Measurements from ENCODE around the gene CKS1B.

GRCh38 chr1:154974808-154975408 is 427 bp downstream of the CKS1B start:
- no peak for TF ChIP-seq SP1 (IDR thresholded peaks at IDR 0.05)
- TF ChIP-seq CTCF (IDR thresholded peaks at IDR 0.05; ENCODE audit: low read depth, low read length, missing input control): no peak
- TF ChIP-seq REST (IDR thresholded peaks at IDR 0.05): peak; percentile 81
- no peak for TF ChIP-seq ZBTB33 (IDR thresholded peaks at IDR 0.05)
- no peak for TF ChIP-seq ATF3 (IDR thresholded peaks at IDR 0.05)
- TF ChIP-seq YY1 (IDR thresholded peaks at IDR 0.05): no peak
- peak; percentile 52 for TF ChIP-seq MAX (IDR thresholded peaks at IDR 0.05)
- TF ChIP-seq FOXA1 (IDR thresholded peaks at IDR 0.05): no peak
- no peak for TF ChIP-seq HNF4G (IDR thresholded peaks at IDR 0.05)
- no peak for TF ChIP-seq EGR1 (IDR thresholded peaks at IDR 0.05; ENCODE audit: low read depth in 2 of 2)
- no peak for TF ChIP-seq GABPA (IDR thresholded peaks at IDR 0.05 in 1 of 2, conservative IDR thresholded peaks at IDR 0.05 in 1 of 2)
- peak; percentile 79 for TF ChIP-seq TAF1 (conservative IDR thresholded peaks at IDR 0.05)
- peak; percentile 16 to 26 for TF ChIP-seq RAD21 (IDR thresholded peaks at IDR 0.05)
- TF ChIP-seq JUND (IDR thresholded peaks at IDR 0.05): no peak
